GM23338 (cell line): ENCODE results near the gene PPP1R27.

Experiments used
- CREB1 ChIP-seq: fragments of 250-450 bp; sonication (Bioruptor Pico); IDR thresholded peaks from 2 replicates; pipeline ENCODE4 v1.5.0; 2020; ENCODE audit warnings: low read depth, mild to moderate bottlenecking, moderate library complexity
- CTCF ChIP-seq, 2 experiments: fragments of 200-600 bp in 1 of 2; sonication (generic) in 1 of 2; conservative IDR thresholded peaks; 2 replicates each; pipeline versions ENCODE4 v1.5.1 to v1.6.1; 2016 to 2017; ENCODE audit warnings: antibody characterized with exemption in 2 of 2, low read depth in 2 of 2, mild to moderate bottlenecking in 2 of 2, moderate library complexity in 1 of 2
- ETS1 ChIP-seq: IDR thresholded peaks from 2 replicates; pipeline ENCODE4 v1.6.1; 2016; ENCODE audit warnings: antibody characterized with exemption
- EZH2 ChIP-seq: fragments of 200-600 bp; sonication (generic); IDR thresholded peaks from one replicate; pipeline ENCODE4 v1.8.0; 2017; ENCODE audit warnings: antibody characterized with exemption, mild to moderate bottlenecking, low read depth; ENCODE audit not compliant: unreplicated experiment
- EZH2phosphoT487 ChIP-seq: fragments of 200-600 bp; sonication (generic); IDR thresholded peaks from one replicate; pipeline ENCODE4 v1.8.1; 2018; ENCODE audit warnings: antibody characterized with exemption; ENCODE audit not compliant: unreplicated experiment
- JUNB ChIP-seq: IDR thresholded peaks from one replicate; pipeline ENCODE4 v1.6.1; 2016; ENCODE audit warnings: antibody characterized with exemption; ENCODE audit not compliant: unreplicated experiment
- NANOG ChIP-seq: IDR thresholded peaks from 2 replicates; pipeline ENCODE4 v1.6.1; 2016; ENCODE audit warnings: antibody characterized with exemption, borderline replicate concordance
- POLR2AphosphoS5 ChIP-seq: IDR thresholded peaks from 2 replicates; pipeline ENCODE4 v1.6.1; 2016; ENCODE audit warnings: antibody characterized with exemption, low read depth
- REST ChIP-seq: IDR thresholded peaks from one replicate; pipeline ENCODE4 v1.6.1; 2018; ENCODE audit warnings: antibody characterized with exemption; ENCODE audit not compliant: unreplicated experiment
- STAT1 ChIP-seq: IDR thresholded peaks from one replicate; pipeline ENCODE4 v1.6.1; 2016; ENCODE audit warnings: antibody characterized with exemption; ENCODE audit not compliant: unreplicated experiment
- ZNF114 ChIP-seq: fragments of 250-450 bp; sonication (Bioruptor Pico); IDR thresholded peaks from 2 replicates; pipeline ENCODE4 v1.5.0; 2020; ENCODE audit warnings: mild to moderate bottlenecking, moderate library complexity
- ZNF331 ChIP-seq: fragments of 250-450 bp; sonication (Bioruptor Pico); IDR thresholded peaks from 2 replicates; pipeline ENCODE4 v1.5.0; 2020; ENCODE audit warnings: low read depth, mild to moderate bottlenecking, moderate library complexity
- ZNF462 ChIP-seq: fragments of 250-450 bp; sonication (Bioruptor Pico); IDR thresholded peaks from 2 replicates; pipeline ENCODE4 v1.5.0; 2020; ENCODE audit warnings: mild to moderate bottlenecking, moderate library complexity

GRCh38 chr17:81815646-81815986 is 19.2 kb downstream of the PPP1R27 start:
- no peak for TF ChIP-seq POLR2AphosphoS5
- TF ChIP-seq CTCF (conservative IDR thresholded peaks at IDR 0.05; ENCODE audit: low read depth in 2 of 2), result no peak
- TF ChIP-seq REST, result no peak
- TF ChIP-seq EZH2, result no peak
- no peak for TF ChIP-seq EZH2phosphoT487
- no peak for TF ChIP-seq JUNB
- TF ChIP-seq ZNF462 (CRISPR knock-in tag), result no peak
- TF ChIP-seq STAT1, result no peak
- TF ChIP-seq CREB1 (CRISPR knock-in tag), result no peak
- TF ChIP-seq NANOG, result no peak
- TF ChIP-seq ETS1, result no peak
- no peak for TF ChIP-seq ZNF331 (CRISPR knock-in tag)
- no peak for TF ChIP-seq ZNF114 (CRISPR knock-in tag)
